ENCODE data around the gene ORC3.

Gene ORC3

DNA sequence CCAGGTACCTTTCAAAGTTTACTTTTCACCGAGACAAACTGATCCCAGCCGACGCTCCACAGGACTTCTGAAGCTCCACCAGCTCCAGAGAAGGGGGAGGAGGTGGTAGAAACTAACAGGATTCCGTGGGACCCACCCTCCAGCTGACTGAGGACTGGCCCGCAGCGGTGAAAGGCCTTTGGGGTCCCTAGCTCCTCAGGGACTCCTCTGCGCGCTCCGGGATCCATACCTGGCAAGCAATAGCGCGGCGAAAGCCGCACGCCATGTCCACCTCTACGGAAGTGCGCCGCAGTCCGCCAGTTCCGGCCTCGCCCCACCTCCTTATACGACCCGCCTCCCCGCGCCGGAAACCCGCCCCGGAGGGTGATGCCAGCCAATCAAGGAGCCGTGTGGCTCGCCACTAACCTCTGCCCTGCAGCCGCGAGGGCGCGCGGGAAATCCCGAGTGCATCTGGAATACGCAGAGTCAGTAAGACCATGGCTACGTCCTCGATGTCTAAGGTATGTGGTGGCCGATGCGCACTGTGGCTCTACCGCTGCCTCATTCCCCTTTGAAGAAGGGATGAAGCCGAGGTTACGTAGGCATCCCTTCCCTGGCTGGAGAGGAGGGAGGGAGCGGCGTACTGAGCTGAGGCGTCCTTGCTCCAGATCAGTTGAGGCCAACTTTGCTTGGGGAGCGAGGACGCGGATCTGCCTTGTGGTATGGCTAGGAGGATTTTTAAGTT, at the start of gene ORC3, which contains the start of gene RARS2:
Gene ORC3 (plus strand): TSS at position 443 of the 724 bp plus-strand sequence. CDS start 34 bp downstream, at position 477.
Gene RARS2 (minus strand): TSS at position 295 of the 724 bp plus-strand sequence. CDS start 30 bp downstream, at position 265.
- DNase-seq (peak; percentile 97), ATAC-seq (peak; percentile 100)
- Mint-ChIP-seq H3K9me3 (no peaks in the 10 kb centered on the region), H3K4me3 (peak within 1 kb of the TSS; percentile 90), H3K4me1 (peaks cover 57% of the 10 kb centered on the region), H3K27me3 (no peaks in the 10 kb centered on the region), H3K27ac (peak within 1 kb of the TSS; percentile 93), H3K36me3 (ENCODE audit: low read depth) (peaks cover 21% of the 10 kb centered on the region)

DNA sequence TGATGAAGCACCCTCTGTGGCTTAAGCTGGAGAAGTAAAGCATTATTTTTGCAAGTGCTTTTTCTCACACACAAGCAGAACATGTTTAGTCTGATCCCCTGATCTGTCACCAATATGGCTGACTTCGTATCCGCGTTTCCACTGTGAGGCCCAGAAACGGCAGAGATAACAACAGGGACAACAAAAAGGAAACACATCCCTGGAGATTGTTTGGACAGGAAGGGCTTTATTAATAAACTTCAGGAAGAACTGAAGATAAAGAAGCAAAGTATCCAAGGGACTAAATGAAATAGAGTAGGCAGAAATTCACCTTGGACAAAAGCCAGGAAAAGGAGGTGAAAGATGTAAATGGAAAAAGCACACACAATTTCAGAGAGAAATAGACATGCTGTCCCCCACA, 49.4 kb upstream of the ORC3 start:
- peaks cover 47% of the 10 kb centered on the region for H3K36me3 Mint-ChIP-seq (ENCODE audit: low read depth)
- DNase-seq (no peak), ATAC-seq (no peak)
- H3K9me3 Mint-ChIP-seq, result peaks cover 4% of the 10 kb centered on the region
- H3K27me3 Mint-ChIP-seq, result no peaks in the 10 kb centered on the region
- no peak overlapping the region for H3K4me3 Mint-ChIP-seq
- no peak overlapping the region for H3K27ac Mint-ChIP-seq
- no peaks in the 10 kb centered on the region for H3K4me1 Mint-ChIP-seq

DNA sequence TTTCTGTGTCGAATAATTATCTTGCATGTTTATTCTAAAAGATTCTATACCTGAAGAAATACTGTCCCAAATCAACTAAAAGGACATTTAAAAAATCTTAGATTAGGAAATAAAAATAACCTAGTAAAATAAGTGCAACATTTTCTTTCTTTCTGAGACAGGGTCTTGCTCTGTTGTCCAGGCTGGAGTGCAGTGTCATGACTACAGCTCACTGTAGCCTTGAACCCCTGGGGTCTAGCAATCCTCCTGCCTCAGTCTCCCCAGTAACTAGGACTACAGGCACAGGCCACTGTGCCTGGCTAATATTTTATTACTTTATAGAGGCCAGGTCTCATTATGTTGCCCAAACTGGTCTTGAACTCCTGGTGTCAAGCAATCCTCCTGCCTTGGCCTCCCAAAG, 48.9 kb upstream of the ORC3 start:
- Mint-ChIP-seq H3K27me3 (no peaks in the 10 kb centered on the region), H3K36me3 (ENCODE audit: low read depth) (peaks cover 51% of the 10 kb centered on the region), H3K4me3 (no peak overlapping the region), H3K9me3 (peaks cover 4% of the 10 kb centered on the region), H3K27ac (no peak overlapping the region), H3K4me1 (no peaks in the 10 kb centered on the region)
- ATAC-seq (no peak), DNase-seq (no peak)

DNA sequence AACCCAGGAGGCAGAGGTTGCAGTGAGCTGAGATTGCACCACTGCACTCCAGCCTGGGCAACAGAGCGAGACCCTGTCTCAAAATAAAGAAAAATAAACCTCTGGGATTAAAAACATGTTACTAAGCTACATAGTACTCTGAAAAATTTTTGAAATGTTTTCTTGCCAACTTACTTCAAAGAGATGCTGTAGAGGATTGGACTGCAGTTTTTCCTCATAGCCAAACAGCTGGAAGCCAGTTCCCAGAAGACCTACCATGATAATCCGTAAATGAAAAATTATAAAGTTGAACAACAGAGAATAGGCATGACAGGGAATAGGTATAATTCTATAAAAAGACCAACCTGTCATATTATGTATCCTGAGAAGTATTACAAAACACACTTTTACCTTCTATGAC, 48.2 kb upstream of the ORC3 start:
- ATAC-seq, result no peak
- DNase-seq, result no peak
- no peak overlapping the region for H3K4me3 Mint-ChIP-seq
- no peaks in the 10 kb centered on the region for H3K27me3 Mint-ChIP-seq
- H3K9me3 Mint-ChIP-seq, result peaks cover 4% of the 10 kb centered on the region
- H3K4me1 Mint-ChIP-seq, result no peaks in the 10 kb centered on the region
- H3K27ac Mint-ChIP-seq, result no peak overlapping the region
- peaks cover 52% of the 10 kb centered on the region for H3K36me3 Mint-ChIP-seq (ENCODE audit: low read depth)

DNA sequence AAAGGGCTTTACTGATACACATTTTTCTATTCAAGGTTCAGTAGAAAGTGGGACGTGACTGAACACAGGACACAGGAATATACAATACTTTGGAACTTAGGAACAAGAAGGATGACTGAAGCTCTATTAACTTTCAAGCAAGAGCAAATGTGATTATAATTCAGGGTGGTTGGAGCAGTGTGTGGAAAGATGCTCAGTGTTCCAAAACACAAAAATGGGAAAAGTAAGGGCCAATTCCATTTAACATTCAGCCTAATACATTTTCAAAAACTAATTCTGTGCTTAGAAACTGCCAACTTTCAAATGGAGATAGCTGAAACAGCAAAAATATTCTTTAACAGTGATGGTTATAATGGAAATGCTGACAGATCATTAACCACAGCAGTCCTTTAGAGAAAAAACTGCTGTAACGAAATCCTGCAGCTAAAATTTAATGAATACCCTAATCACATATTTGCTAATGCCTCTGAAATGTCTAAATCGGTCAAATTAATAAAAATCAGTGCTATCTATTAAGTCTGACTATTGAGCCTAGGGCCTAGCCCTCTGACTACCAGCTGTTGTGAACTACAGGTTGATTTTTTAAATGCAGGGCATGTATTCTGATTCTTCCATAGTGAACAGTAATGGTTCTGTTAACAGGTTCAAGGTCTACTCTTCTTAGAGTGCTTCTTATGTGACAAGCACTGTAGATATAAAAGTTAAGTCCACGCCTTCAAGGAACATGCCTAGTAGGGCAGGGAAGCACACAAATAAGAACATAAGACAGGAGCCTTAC, 46.0 kb upstream of the ORC3 start:
- peaks cover 56% of the 10 kb centered on the region for H3K36me3 Mint-ChIP-seq (ENCODE audit: low read depth)
- H3K27ac Mint-ChIP-seq, result no peak overlapping the region
- no peaks in the 10 kb centered on the region for H3K27me3 Mint-ChIP-seq
- H3K9me3 Mint-ChIP-seq, result peaks cover 4% of the 10 kb centered on the region
- DNase-seq (no peak), ATAC-seq (no peak)
- no peaks in the 10 kb centered on the region for H3K4me1 Mint-ChIP-seq
- H3K4me3 Mint-ChIP-seq, result no peak overlapping the region

GRCh38 chr6:87544474-87544735, 45.5 kb upstream of the ORC3 start:
- Mint-ChIP-seq H3K4me3 (no peak overlapping the region), H3K4me1 (no peaks in the 10 kb centered on the region), H3K36me3 (ENCODE audit: low read depth) (peaks cover 52% of the 10 kb centered on the region), H3K27ac (no peak overlapping the region), H3K27me3 (no peaks in the 10 kb centered on the region), H3K9me3 (peaks cover 4% of the 10 kb centered on the region)
- ATAC-seq (no peak), DNase-seq (no peak)

GRCh38 chr6:87551799-87552198, 38.1 kb upstream of the ORC3 start:
- DNase-seq, result no peak
- Mint-ChIP-seq H3K9me3 (no peaks in the 10 kb centered on the region), H3K36me3 (ENCODE audit: low read depth) (peaks cover 39% of the 10 kb centered on the region), H3K4me1 (no peaks in the 10 kb centered on the region), H3K27ac (no peak overlapping the region), H3K4me3 (no peak overlapping the region), H3K27me3 (no peaks in the 10 kb centered on the region)
- no peak for ATAC-seq

DNA sequence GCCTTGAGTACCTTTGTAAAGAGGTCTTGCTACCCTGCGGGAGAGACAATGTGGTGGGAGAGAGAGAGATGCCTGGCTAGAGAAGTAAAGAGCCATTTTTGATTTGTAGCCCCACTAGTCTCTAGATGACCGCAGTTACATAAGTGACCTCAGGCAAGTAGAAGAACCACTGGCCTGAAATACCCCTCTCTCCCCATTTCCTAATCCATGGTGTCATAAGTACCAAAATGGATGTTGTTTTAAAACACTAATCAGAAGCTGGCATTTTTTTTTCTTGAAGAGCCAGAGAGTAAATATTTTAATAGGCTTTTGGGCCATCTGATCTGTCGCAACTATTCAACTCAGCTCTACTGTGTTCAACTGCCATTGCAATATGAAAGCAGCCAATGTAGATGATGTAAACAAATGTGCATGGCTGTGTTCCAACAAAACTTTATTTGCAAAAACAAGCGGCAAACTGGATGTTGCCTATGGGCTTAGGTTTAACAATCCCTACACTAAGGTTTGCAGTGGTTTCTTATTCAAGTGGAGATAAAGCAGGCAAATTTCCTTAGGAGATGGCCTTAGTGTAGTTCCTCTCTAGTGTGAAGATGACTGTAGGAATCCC, 36.7 kb upstream of the ORC3 start:
- ATAC-seq (no peak), DNase-seq (no peak)
- Mint-ChIP-seq H3K4me1 (no peaks in the 10 kb centered on the region), H3K27ac (no peak overlapping the region), H3K4me3 (no peak overlapping the region), H3K36me3 (ENCODE audit: low read depth) (peaks cover 41% of the 10 kb centered on the region), H3K27me3 (no peaks in the 10 kb centered on the region), H3K9me3 (no peaks in the 10 kb centered on the region)

GRCh38 chr6:87555506-87555905, 34.4 kb upstream of the ORC3 start:
- DNase-seq (no peak), ATAC-seq (peak; percentile 28)
- Mint-ChIP-seq H3K27me3 (no peaks in the 10 kb centered on the region), H3K36me3 (ENCODE audit: low read depth) (peaks cover 36% of the 10 kb centered on the region), H3K9me3 (no peaks in the 10 kb centered on the region), H3K4me1 (no peaks in the 10 kb centered on the region), H3K27ac (no peak overlapping the region), H3K4me3 (no peak overlapping the region)

DNA sequence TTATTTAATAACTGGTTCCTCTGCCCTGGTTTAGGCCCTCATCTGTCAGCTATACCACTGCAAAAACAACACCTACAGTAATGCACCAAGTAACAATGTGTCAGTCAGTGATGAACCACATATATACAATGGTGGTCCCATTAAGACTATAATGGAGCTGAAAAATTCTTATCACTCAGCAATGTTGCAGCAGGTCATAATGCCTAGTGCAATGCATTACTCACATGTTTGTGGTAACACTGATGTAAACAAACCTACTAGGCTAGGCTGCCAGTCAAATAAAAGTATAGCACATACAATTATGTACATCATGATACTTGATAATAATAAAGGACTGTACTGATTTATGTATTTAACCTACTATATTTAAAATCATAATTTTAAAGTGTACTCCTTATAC, 31.5 kb upstream of the ORC3 start:
- Mint-ChIP-seq H3K27ac (no peak overlapping the region), H3K4me1 (no peaks in the 10 kb centered on the region), H3K27me3 (no peaks in the 10 kb centered on the region), H3K36me3 (ENCODE audit: low read depth) (peaks cover 36% of the 10 kb centered on the region), H3K4me3 (no peak overlapping the region), H3K9me3 (no peaks in the 10 kb centered on the region)
- ATAC-seq (no peak), DNase-seq (no peak)

DNA sequence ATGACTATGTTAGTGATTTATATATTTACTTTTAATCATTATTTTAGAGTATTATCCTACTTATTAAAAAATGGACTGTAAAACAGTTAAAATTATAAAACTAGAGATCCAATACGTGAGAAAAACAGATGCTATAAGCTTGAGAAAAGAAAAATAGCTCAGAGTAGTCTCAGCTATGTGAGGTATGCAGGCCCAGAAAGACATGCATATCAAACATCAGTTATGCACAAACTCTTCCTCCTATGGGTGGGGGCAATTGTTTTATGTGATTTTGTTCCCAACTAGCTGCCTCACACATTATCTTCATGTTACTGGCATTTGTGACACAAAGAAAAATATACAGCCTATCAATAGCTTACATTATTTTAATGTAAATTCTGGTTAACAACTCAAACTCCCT, 28.9 kb upstream of the ORC3 start:
- H3K27me3 Mint-ChIP-seq, result no peaks in the 10 kb centered on the region
- no peak for ATAC-seq
- H3K27ac Mint-ChIP-seq, result no peak overlapping the region
- H3K9me3 Mint-ChIP-seq, result no peaks in the 10 kb centered on the region
- no peaks in the 10 kb centered on the region for H3K4me1 Mint-ChIP-seq
- DNase-seq, result no peak
- no peak overlapping the region for H3K4me3 Mint-ChIP-seq
- peaks cover 38% of the 10 kb centered on the region for H3K36me3 Mint-ChIP-seq (ENCODE audit: low read depth)

DNA sequence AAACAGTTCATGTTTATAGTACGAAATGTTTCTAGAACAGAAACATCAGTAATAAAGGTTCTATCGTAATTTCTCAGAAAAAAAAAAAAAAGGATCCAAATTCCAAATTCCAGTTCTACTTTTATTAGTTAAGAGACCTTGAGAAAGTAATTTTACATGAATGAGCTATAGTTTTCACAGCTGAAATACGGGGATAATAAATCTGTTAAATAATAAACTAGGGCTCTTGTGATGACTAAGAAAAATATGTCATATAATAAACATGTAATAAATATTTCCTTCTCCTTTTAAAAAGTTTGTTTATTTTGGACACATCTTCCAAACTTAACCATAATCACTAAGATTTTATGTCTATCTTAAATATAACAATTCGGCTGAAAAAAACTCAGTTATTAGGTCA, 17.9 kb upstream of the ORC3 start:
- DNase-seq, result no peak
- H3K27ac Mint-ChIP-seq, result no peak overlapping the region

DNA sequence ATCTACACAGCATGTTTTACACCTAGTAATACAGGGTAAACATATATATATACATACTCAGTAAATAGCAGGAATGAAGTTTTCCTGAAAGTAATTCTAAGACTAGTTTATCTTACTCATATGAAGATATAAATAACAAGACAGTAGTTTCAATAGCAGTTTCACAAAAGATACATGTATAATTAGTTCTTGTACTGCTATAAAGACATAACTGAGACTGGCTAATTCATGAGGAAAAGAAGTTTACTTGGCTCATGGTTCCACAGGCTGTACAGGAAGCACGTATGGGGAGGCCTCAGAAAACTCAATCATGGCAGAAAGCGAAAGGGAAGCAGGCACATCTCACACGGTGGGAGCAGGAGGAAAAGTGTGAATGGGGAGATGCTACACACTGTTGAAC, 17.1 kb upstream of the ORC3 start:
- H3K4me1 Mint-ChIP-seq, result peaks cover 44% of the 10 kb centered on the region
- ATAC-seq, result no peak
- H3K36me3 Mint-ChIP-seq (ENCODE audit: low read depth), result peaks cover 33% of the 10 kb centered on the region
- H3K27me3 Mint-ChIP-seq, result no peaks in the 10 kb centered on the region
- no peak for DNase-seq
- no peak overlapping the region for H3K27ac Mint-ChIP-seq
- H3K9me3 Mint-ChIP-seq, result no peaks in the 10 kb centered on the region
- no peak overlapping the region for H3K4me3 Mint-ChIP-seq

More for the DNA sequence above, 17.9 kb upstream of the ORC3 start:
- Mint-ChIP-seq H3K4me1 (peaks cover 44% of the 10 kb centered on the region), H3K36me3 (ENCODE audit: low read depth) (peaks cover 28% of the 10 kb centered on the region), H3K27me3 (no peaks in the 10 kb centered on the region), H3K4me3 (no peak overlapping the region), H3K9me3 (no peaks in the 10 kb centered on the region)
- ATAC-seq, result no peak

DNA sequence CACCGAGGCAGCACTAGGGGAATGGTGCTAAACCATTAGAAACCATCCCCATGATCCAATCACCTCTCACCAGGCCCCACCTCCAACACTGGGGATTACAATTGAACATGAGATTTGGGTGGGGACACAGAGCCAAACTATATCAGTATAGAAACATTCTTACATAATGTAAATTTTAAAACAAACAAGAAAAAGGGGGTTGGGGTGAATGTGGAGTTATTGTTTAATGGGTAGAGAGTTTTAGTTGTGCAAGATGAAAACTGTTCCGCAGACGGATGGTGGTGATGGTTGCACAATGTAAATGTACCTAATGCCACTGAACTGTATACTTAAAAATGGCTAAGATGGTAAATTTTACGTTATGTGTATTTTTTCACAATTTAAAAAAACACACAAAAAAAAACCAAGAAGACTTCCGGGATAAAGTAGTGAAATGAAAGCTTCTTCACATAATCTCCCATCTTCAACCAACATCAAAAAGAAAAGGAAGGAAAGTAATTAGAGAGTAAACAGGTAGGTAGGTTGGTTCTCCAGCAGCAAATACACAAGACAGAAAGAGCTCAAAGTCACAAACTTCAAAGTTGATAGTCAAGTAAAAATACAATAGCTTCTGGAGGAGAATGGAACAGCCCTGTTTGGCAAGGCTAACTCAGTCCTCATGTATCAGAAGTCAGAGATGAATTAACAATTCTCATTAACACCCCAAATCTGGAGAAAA, 16.5 kb upstream of the ORC3 start:
- Mint-ChIP-seq H3K4me1 (peaks cover 44% of the 10 kb centered on the region), H3K9me3 (no peaks in the 10 kb centered on the region), H3K4me3 (no peak overlapping the region), H3K36me3 (ENCODE audit: low read depth) (peaks cover 36% of the 10 kb centered on the region), H3K27ac (no peak overlapping the region), H3K27me3 (no peaks in the 10 kb centered on the region)
- no peak for ATAC-seq
- DNase-seq, result no peak

All from activated naive CD8-positive, alpha-beta T cell treated with anti-CD3 and anti-CD28 coated beads, Interleukin-2, amount 50 U/mL, for 24 hours (primary cell).